HG03060 (cell line): ENCODE results near the gene FASTKD2.

ENCODE experiments used
- ATAC-seq: cut with Tn5 transposase; IDR thresholded peaks from one replicate; pipeline ENCODE4 v1.9.1; 2021; ENCODE audit warnings: low read depth, moderate number of reproducible peaks; ENCODE audit not compliant: unreplicated experiment

The FASTKD2 gene

DNA sequence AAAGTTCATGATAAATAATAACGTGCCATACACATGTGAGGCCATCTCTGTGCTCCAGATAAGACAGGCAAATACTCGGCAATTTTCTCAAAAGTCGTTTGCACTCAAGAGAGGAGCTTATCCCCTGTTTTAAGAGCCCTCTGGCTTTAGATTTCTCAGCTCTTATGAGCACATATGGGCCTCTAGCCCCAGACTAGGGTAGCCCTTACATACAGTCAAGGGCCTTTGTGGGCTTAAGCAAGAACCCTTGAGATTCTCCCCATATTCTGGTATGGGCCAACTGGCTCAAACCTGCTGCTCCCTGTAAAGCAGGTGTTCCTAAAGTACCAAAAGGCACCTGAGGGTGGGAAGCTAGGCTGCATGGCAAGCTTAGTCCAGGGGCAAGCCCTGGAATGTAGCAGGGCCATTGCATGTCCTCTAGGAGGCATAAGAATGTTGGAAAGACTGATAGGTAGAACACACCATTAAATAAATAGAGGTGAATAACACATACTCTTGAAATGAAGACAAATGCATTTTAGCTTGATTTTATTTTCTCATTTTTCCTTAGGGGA, 66.1 kb downstream of the FASTKD2 start:
- ATAC-seq, result no peak

DNA sequence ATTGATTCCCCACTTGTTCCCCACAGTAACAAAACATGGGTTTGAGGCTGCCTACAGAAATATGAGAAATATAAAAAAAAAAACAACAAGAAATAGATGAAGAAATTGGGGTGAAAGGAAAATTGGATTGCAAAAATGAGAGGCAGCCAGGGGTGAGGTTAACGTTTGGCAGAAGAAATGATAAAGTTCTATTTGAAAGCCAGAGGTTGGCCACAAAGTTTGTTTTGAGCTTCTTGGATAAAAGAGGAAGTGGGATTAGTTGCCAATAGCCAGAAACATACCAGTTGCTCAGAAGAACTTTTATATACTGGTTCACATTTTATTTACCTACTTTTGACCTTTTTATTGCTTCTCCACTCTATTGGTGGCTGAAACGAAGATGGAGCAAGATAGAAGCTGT, 67.5 kb downstream of the FASTKD2 start:
- no peak for ATAC-seq

DNA sequence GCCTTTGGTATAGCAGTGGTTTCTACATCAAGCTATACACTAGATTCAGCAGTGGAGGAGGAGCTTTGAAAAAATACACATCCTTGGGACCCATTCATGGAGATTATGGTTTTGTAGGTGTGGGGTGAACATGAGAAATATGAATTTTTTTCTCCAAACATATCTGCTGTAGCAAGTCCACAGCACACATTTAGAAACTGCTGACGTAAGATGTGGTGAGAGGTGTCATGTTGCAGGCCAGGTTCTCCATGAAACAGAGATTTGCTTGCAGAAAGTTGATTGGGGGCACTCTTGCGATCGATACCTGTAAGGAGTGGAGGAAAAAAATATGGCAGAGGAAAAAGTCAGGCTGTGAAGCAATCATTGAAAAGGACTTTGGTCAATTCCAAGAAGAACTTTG, 67.9 kb downstream of the FASTKD2 start:
- ATAC-seq, result no peak

DNA sequence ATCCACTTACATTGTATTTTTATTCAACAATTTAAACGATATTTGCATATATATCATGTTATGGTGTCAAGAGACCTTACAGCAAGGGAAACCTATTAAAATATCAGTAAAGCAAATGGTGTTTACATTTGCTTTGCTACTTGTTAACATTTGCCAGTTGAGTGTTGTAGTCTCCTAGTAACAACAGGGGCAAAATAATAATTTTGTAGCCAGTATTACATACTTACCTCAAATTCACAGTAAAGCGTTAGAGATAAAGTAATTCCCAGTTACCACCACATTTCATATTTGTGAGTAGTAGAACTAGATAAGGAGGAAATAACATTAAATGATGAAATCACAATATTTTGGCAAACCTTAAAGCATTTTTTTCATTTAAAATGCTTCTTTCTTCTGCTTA, 71.3 kb downstream of the FASTKD2 start:
- ATAC-seq, result no peak

DNA sequence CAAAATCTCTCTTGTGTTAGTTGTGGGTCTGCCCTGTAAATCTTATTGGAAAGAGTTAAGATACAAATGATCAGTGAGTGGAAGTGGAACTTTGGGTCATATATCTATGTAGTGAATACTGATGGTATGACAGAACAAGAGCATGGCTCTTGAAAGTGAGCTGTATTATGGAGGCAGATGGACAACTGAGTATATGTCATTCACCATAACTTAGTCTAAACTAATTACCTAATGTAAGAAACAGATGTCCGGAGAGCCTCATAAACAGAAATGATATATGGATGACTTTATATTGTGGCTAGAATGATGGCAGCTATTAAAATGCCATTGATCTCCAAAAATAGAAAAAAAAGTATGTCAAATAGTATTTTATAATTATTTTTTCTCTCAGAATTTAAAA, 72.4 kb downstream of the FASTKD2 start:
- no peak for ATAC-seq

DNA sequence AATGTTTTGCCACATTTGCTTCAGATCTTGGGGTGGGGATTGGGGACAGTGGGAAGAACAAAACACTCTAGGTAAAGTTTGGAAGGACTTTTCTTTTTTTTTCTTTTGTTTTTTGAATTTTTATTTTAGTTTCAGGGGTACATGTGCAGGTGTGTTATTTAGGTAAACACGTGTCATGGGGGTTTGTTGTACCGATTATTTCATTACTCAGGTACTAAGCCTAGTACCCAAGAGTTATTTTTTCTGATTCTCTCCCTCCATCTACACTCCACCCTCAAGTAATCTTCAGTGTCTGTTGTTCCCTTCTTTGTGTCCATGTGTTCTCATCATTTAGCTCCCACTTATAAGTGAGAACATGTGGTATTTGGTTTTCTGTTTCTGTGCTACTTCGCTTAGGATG, 73.3 kb downstream of the FASTKD2 start:
- ATAC-seq, result no peak

DNA sequence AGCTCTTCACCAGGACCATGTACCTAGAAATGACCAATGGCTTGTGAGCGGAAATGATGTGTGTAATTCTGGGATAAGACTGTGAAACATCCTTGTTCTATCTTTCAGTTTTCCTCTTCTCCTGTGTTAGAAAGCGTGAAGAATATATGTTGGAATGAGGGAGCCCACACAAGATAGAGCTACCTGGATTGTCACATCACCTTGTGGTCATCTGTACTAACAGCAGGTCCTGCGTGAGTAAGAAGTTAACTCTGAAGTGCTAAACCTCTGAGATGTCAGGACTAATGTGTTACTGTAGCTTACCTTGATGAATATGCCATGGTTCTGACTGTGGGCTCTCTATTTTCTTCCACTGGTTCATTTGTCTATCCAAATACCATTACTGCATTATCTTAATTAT, 75.6 kb downstream of the FASTKD2 start:
- no peak for ATAC-seq
